HL-60 (cell line): ENCODE data around the gene GRIK2.

ENCODE experiments used
- GABPA ChIP-seq: IDR thresholded peaks from 2 replicates; pipeline ENCODE4 v1.6.1; 2012; ENCODE audit warnings: low read depth
- POLR2AphosphoS5 ChIP-seq: IDR thresholded peaks from 2 replicates; pipeline ENCODE4 v1.6.1; 2012; ENCODE audit warnings: low read depth
- TF ChIP-seq, protein P1 (sequence below): IDR thresholded peaks from one replicate; pipeline ENCODE4 v1.5.1; 2011; ENCODE audit warnings: low read length, control low read depth, inconsistent platforms; ENCODE audit not compliant: insufficient read depth

DNA sequence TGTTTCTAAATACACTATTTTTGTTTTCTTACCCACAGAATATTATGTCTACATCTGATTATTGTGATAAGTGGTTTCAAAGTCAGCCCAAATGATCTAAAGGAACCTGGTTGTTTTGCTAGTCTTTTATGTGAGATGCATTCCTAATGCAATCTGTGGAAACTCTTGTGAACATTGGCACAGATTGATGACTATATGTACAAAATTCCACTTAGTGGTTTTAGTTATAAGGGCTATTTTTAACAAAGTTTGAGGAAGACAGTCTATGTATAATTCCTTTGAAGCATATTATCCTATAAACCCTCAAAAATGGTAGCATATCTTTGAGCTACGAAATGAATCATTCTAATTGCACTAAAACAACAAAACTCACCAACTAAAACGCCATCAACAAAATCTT lies 140.9 kb downstream of the GRIK2 start:
- TF ChIP-seq, protein P1, sequence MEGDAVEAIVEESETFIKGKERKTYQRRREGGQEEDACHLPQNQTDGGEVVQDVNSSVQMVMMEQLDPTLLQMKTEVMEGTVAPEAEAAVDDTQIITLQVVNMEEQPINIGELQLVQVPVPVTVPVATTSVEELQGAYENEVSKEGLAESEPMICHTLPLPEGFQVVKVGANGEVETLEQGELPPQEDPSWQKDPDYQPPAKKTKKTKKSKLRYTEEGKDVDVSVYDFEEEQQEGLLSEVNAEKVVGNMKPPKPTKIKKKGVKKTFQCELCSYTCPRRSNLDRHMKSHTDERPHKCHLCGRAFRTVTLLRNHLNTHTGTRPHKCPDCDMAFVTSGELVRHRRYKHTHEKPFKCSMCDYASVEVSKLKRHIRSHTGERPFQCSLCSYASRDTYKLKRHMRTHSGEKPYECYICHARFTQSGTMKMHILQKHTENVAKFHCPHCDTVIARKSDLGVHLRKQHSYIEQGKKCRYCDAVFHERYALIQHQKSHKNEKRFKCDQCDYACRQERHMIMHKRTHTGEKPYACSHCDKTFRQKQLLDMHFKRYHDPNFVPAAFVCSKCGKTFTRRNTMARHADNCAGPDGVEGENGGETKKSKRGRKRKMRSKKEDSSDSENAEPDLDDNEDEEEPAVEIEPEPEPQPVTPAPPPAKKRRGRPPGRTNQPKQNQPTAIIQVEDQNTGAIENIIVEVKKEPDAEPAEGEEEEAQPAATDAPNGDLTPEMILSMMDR: no peak
- no peak for TF ChIP-seq GABPA
- no peak for TF ChIP-seq POLR2AphosphoS5
